ENCODE data around the gene SOCS2.

DNA sequence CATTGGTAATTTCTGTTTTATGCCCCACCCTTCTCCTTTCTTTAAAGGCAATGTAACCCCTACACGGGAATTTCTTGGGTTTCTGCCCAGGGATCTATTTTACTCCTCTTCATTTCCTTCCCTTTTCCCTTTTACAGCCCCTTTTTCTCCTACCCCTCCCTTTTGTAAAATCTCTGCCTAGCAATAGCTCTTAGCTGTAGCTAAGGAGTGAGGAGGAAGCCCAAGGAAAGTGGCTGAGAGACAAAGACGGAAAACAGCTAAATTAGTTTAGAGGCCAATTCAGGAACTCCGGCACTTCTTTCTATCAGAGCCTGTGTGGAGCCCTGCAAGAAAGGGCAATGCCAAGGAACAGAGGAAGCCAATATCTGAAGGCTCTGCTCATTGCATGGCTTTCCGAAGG lies 40.3 kb downstream of the SOCS2 start:
- TF ChIP-seq, protein P1, sequence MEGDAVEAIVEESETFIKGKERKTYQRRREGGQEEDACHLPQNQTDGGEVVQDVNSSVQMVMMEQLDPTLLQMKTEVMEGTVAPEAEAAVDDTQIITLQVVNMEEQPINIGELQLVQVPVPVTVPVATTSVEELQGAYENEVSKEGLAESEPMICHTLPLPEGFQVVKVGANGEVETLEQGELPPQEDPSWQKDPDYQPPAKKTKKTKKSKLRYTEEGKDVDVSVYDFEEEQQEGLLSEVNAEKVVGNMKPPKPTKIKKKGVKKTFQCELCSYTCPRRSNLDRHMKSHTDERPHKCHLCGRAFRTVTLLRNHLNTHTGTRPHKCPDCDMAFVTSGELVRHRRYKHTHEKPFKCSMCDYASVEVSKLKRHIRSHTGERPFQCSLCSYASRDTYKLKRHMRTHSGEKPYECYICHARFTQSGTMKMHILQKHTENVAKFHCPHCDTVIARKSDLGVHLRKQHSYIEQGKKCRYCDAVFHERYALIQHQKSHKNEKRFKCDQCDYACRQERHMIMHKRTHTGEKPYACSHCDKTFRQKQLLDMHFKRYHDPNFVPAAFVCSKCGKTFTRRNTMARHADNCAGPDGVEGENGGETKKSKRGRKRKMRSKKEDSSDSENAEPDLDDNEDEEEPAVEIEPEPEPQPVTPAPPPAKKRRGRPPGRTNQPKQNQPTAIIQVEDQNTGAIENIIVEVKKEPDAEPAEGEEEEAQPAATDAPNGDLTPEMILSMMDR (IDR thresholded peaks at IDR 0.05), result no peak
- no peak for TF ChIP-seq POLR2A (IDR thresholded peaks at IDR 0.05)
